Upper lobe of left lung (tissue), 6 donors: ENCODE data around the gene ENDOD1. TPM values are rescaled to one million over a fixed set of nuclear protein-coding genes. Genes with fewer than 3 reads are reported as not detected.

Experiments
- ATAC-seq, 2 donors: fragments of 200-7000 bp; cut with Tn5 transposase; one replicate each; pipeline ENCODE4 v1.9.1; 2022; ENCODE audit warnings: mild to moderate bottlenecking in 2 of 2, moderate library complexity in 2 of 2; ENCODE audit not compliant: low FRiP score in 2 of 2
- DNase-seq, 2 donors: peaks; one replicate each; pipeline ENCODE4 v3.0.0-alpha.2; 2019 to 2020
- H3K27ac ChIP-seq, 4 donors: fragments of 200-600 bp; sonication (generic); one replicate each; pipeline ENCODE4 v1.5.1; 2016 to 2019
- H3K27me3 ChIP-seq, 4 donors: fragments of 200-600 bp; sonication (generic); one replicate each; pipeline ENCODE4 v1.5.1; 2017 to 2019
- H3K36me3 ChIP-seq, 4 donors: fragments of 200-600 bp; sonication (generic); one replicate each; pipeline ENCODE4 v1.5.1; 2016 to 2019
- H3K4me1 ChIP-seq, 4 donors: fragments of 200-600 bp; sonication (generic); one replicate each; pipeline ENCODE4 v1.5.1; 2018 to 2019
- H3K4me3 ChIP-seq, 4 donors: fragments of 200-600 bp; sonication (generic); one replicate each; pipeline ENCODE4 v1.5.1; 2017 to 2019; ENCODE audit warnings: mild to moderate bottlenecking in 2 of 4, moderate library complexity in 1 of 4
- H3K9me3 ChIP-seq, 4 donors: fragments of 200-600 bp; sonication (generic); one replicate each; pipeline ENCODE4 v1.5.1; 2018 to 2019
- EP300 ChIP-seq, 4 donors: sonication (generic); formaldehyde crosslinking; IDR thresholded peaks; one replicate each; pipeline ENCODE4 v1.5.1; 2017; ENCODE audit warnings: antibody characterized with exemption in 4 of 4, control low read depth in 2 of 4
- POLR2A ChIP-seq, 4 donors: fragments of 450-650 bp; IDR thresholded peaks; one replicate each; pipeline ENCODE4 v1.5.1; 2016 to 2017; ENCODE audit warnings: antibody characterized with exemption in 4 of 4, mild to moderate bottlenecking in 2 of 4
- POLR2AphosphoS5 ChIP-seq, 2 donors: sonication (generic); formaldehyde crosslinking; IDR thresholded peaks; one replicate each; pipeline ENCODE4 v1.5.1; 2017; ENCODE audit warnings: antibody characterized with exemption in 2 of 2
- WGBS, 2 donors: methylation state at CpG; one replicate each; pipeline ENCODE4 v1.1.5; 2017 to 2018; 5-methylcytosine and 5-hydroxymethylcytosine counted together
- total RNA-seq, 6 donors: library from RNA; depleted of rRNA in 4 of 6; stranded (reverse); fragments of >200 nt in 4 of 6; gene quantifications; one replicate each; pipeline versions ENCODE4 v1.1.0 to v1.2.1, GENCODE V29; 2016 to 2021
- TF ChIP-seq, protein P1 (sequence below), 6 experiments: fragments of 450-650 bp in 4 of 6; fragments of 200-600 bp in 2 of 6; sonication (generic) in 2 of 6; IDR thresholded peaks; one replicate each; pipeline ENCODE4 v1.5.1; 2016 to 2019; ENCODE audit warnings: antibody characterized with exemption in 6 of 6
- donor health status: DM: no; HTN: no; CAD: no; lungs with moderate emphysema.
- donor health status: DM: no; HTN: yes; CAD: no; lungs with severe emphysema.

ENDOD1 gene, protein sequence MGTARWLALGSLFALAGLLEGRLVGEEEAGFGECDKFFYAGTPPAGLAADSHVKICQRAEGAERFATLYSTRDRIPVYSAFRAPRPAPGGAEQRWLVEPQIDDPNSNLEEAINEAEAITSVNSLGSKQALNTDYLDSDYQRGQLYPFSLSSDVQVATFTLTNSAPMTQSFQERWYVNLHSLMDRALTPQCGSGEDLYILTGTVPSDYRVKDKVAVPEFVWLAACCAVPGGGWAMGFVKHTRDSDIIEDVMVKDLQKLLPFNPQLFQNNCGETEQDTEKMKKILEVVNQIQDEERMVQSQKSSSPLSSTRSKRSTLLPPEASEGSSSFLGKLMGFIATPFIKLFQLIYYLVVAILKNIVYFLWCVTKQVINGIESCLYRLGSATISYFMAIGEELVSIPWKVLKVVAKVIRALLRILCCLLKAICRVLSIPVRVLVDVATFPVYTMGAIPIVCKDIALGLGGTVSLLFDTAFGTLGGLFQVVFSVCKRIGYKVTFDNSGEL
- 10 to 100 TPM; 15.7 to 37.3 (median 27.1) TPM for total RNA-seq

DNA sequence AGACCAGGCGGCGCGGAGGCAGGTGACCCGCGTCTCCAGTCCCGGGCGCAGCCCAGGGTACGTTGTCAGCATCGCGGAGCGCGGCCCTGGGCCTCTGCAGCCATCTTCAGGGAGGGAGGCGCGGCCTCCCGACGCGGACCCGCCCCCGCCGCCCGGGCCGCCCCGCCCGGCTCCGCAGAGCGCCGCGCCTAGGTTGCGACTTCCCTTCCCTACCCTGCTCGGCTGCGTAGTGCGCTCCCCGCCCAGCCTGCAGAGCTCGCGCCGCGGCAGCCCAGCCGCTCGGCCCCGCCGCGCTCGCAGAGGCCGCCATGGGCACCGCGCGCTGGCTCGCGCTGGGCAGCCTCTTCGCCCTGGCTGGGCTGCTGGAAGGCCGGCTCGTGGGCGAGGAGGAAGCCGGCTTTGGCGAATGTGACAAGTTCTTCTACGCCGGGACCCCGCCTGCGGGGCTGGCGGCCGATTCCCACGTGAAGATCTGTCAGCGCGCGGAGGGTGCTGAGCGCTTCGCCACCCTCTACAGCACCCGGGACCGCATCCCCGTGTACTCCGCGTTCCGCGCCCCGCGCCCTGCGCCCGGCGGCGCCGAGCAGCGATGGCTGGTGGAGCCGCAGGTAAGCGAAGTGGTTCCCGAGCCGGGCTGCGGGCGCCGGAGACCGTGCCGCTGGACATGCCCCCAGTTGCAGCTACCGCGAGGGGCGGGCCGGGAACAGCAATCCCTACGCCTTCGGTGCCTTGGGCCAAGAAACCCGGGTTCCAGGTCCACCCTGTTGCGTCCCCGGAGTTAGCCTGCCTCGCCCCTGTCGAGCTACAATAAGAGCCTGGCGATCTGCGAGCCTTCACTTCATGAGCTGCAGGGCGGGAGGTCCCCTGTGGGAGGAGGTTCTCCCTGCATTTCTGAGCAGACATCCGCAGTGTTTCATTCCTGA, at the start of gene ENDOD1:
Gene ENDOD1 (plus strand): TSS at position 227 of the 923 bp plus-strand sequence. CDS start 82 bp downstream, at position 309.
- TF ChIP-seq POLR2A (IDR thresholded peaks at IDR 0.05), result peak in 3 of 4 donors; percentile 71 to 91 (median 76)
- TF ChIP-seq, protein P1, sequence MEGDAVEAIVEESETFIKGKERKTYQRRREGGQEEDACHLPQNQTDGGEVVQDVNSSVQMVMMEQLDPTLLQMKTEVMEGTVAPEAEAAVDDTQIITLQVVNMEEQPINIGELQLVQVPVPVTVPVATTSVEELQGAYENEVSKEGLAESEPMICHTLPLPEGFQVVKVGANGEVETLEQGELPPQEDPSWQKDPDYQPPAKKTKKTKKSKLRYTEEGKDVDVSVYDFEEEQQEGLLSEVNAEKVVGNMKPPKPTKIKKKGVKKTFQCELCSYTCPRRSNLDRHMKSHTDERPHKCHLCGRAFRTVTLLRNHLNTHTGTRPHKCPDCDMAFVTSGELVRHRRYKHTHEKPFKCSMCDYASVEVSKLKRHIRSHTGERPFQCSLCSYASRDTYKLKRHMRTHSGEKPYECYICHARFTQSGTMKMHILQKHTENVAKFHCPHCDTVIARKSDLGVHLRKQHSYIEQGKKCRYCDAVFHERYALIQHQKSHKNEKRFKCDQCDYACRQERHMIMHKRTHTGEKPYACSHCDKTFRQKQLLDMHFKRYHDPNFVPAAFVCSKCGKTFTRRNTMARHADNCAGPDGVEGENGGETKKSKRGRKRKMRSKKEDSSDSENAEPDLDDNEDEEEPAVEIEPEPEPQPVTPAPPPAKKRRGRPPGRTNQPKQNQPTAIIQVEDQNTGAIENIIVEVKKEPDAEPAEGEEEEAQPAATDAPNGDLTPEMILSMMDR (IDR thresholded peaks at IDR 0.05), result peak in 4 of 6 experiments; percentile 2 to 67 (median 36)
- TF ChIP-seq EP300 (IDR thresholded peaks at IDR 0.05), result no peak
- peak; percentile 56 to 59 for TF ChIP-seq POLR2AphosphoS5 (IDR thresholded peaks at IDR 0.05)
- H3K4me3 ChIP-seq, result peak within 1 kb of the TSS; percentile 68 to 96 (median 85)
- peaks cover 23 to 37% (median 31%) of the 10 kb centered on the region in 4 donors for H3K4me1 ChIP-seq
- WGBS, 2 donors, result 0 to 1% methylated on average over 3 to 32 of the region's 106 CpGs
- H3K9me3 ChIP-seq, result no peaks in the 10 kb centered on the region
- H3K27ac ChIP-seq, result peak within 1 kb of the TSS; percentile 89 to 95 (median 91)
- ATAC-seq (peak; percentile 97 to 99), DNase-seq (peak; percentile 85 to 97)
- H3K27me3 ChIP-seq, result no peaks in the 10 kb centered on the region
- H3K36me3 ChIP-seq, result no peaks in the 10 kb centered on the region

DNA sequence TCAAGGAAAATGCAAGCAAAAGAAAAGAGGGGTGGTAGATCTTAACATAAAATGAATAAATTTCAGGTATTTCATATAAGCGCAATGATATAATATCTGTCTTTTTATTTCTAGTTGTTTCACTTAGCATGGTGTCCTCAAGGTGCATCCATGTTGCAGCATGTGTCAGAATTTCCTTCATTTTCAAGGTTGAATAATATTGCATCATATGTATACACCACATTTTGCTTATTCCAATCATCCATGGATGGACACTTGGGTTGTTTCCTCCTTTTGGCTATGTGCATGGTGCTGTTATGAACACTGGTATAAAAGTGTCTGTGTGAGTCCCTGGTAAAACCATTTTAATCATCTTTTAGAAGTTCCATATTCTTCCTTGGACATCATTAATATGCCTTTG, 47.4 kb upstream of the ENDOD1 start:
- no peak overlapping the region for H3K4me3 ChIP-seq
- no peaks in the 10 kb centered on the region for H3K9me3 ChIP-seq
- no peaks in the 10 kb centered on the region for H3K36me3 ChIP-seq
- ATAC-seq (no peak), DNase-seq (no peak)
- 93 to 100% methylated on average over 1 of the region's 1 CpG for WGBS, 2 donors
- peaks cover 0 to 5% (median 0%) of the 10 kb centered on the region in 4 donors for H3K4me1 ChIP-seq
- no peak for TF ChIP-seq EP300 (IDR thresholded peaks at IDR 0.05)
- TF ChIP-seq, protein P1 (IDR thresholded peaks at IDR 0.05), result no peak
- TF ChIP-seq POLR2AphosphoS5 (IDR thresholded peaks at IDR 0.05), result no peak
- no peak for TF ChIP-seq POLR2A (IDR thresholded peaks at IDR 0.05)
- H3K27ac ChIP-seq, result no peak overlapping the region
- H3K27me3 ChIP-seq, result no peaks in the 10 kb centered on the region

DNA sequence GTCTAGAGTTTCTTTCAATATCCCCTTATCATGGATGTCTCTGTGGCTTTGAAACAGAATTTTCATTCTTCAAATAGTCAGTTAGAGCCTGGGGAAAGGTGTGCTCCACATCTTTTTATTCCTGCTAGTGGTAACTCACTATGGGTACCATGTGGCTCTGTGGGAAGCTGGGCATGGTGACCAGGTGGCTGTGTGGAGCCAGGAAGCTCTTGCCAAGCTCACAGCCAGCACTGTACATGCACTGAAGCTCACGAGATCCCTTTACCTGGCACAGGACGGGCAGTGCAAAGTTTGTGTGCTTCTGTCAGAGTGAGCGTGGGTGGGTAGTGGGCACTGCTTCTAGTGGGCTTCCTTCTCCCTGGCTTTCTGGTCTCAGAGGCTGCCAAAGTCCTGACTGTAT, 46.7 kb upstream of the ENDOD1 start:
- whole genome bisulfite sequencing, 2 donors, result 76% methylated on average over 3 of the region's 3 CpGs; no CpG with 5 or more reads in 1 of the 2 donors
- Histone ChIP-seq H3K27me3 (no peaks in the 10 kb centered on the region), H3K4me1 (no peaks in the 10 kb centered on the region), H3K27ac (no peak overlapping the region), H3K4me3 (no peak overlapping the region), H3K9me3 (no peaks in the 10 kb centered on the region), H3K36me3 (no peaks in the 10 kb centered on the region)
- DNase-seq (no peak), ATAC-seq (no peak)
- no peak for TF ChIP-seq POLR2AphosphoS5 (IDR thresholded peaks at IDR 0.05)
- no peak for TF ChIP-seq EP300 (IDR thresholded peaks at IDR 0.05)
- TF ChIP-seq POLR2A (IDR thresholded peaks at IDR 0.05), result no peak
- TF ChIP-seq, protein P1 (IDR thresholded peaks at IDR 0.05), result no peak

DNA sequence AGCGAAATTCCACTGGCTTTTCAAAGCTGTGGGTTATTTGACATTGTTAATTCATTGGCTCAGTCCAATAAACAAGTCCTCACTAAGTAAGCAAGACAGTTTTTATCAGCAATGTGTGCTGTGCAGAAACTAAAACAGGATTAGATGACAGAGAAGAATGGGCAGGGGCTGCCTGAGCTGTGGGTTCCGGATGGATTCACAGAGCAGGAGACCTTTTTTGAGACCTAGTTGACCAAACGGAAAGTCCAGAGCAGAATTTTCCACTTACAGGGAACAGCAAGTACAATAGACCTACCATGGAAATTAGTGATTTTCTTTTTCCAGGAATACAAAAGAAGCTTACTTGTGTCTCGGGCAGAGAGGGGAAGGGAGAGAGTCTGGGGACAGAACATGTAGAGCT, 45.6 kb upstream of the ENDOD1 start:
- H3K27ac ChIP-seq, result no peak overlapping the region
- WGBS, 2 donors, result 38 to 58% methylated on average over 4 of the region's 4 CpGs
- H3K4me3 ChIP-seq, result no peak overlapping the region
- TF ChIP-seq EP300 (IDR thresholded peaks at IDR 0.05) (no peak), POLR2AphosphoS5 (IDR thresholded peaks at IDR 0.05) (no peak), POLR2A (IDR thresholded peaks at IDR 0.05) (no peak)
- TF ChIP-seq, protein P1 (IDR thresholded peaks at IDR 0.05), result no peak
- ATAC-seq (no peak), DNase-seq (no peak)
- no peaks in the 10 kb centered on the region for H3K4me1 ChIP-seq
- no peaks in the 10 kb centered on the region for H3K9me3 ChIP-seq
- H3K27me3 ChIP-seq, result no peaks in the 10 kb centered on the region
- H3K36me3 ChIP-seq, result no peaks in the 10 kb centered on the region
